ENCODE data around the gene FBXL4. TPM values are rescaled to one million over a fixed set of nuclear protein-coding genes. Genes with fewer than 3 reads are reported as not detected.

Gene FBXL4
- total RNA-seq, 1 donor from 2014 or later = 6.9 TPM

- no peak for ATAC-seq
These were observed 123.4 kb downstream of the FBXL4 start for GRCh38 chr6:98824162-98824901.

GRCh38 chr6:98823428-98824161 lies 124.2 kb downstream of the FBXL4 start:
- ATAC-seq = no peak

- ATAC-seq = no peak
These were observed 125.9 kb downstream of the FBXL4 start for GRCh38 chr6:98821756-98822405.

Other genes with a start within 250 kb of the FBXL4 start
- gene POU3F2, start 113.4 kb downstream of the FBXL4 start, total RNA-seq = not detected